Esophagus muscularis mucosa (tissue), 4 donors: Measurements from ENCODE around the gene ACER3. TPM values are rescaled to one million over a fixed set of nuclear protein-coding genes. Genes with fewer than 3 reads are reported as not detected.

Source experiments
- DNase-seq: peaks from one replicate; pipeline ENCODE4 v3.0.0-alpha.2; 2017; ENCODE audit errors: extremely low spot score
- H3K27ac ChIP-seq, 4 donors: fragments of 200-600 bp; sonication (generic); replicated peaks in 1 of 4; 1 replicate in 3 of 4; 2 replicates in 1 of 4; pipeline ENCODE4 v1.5.1; 2016 to 2019; ENCODE audit warnings: mild to moderate bottlenecking in 1 of 4
- H3K27me3 ChIP-seq, 4 donors: fragments of 200-600 bp; sonication (generic); one replicate each; pipeline versions ENCODE4 v1.5.1 to v1.6.0; 2016 to 2019
- H3K36me3 ChIP-seq, 4 donors: fragments of 200-600 bp; sonication (generic); one replicate each; pipeline ENCODE4 v1.5.1; 2016 to 2019
- H3K4me1 ChIP-seq, 4 donors: fragments of 200-600 bp; sonication (generic); one replicate each; pipeline ENCODE4 v1.5.1; 2016 to 2019
- H3K4me3 ChIP-seq, 4 donors: fragments of 200-600 bp; sonication (generic); 1 replicate in 2 of 4; 2 replicates in 2 of 4; pipeline ENCODE4 v1.5.1; 2016 to 2019; ENCODE audit warnings: mild to moderate bottlenecking in 4 of 4, moderate library complexity in 1 of 4
- H3K9me3 ChIP-seq, 4 donors: fragments of 200-600 bp; sonication (generic); 1 replicate in 3 of 4; 2 replicates in 1 of 4; pipeline ENCODE4 v1.5.1; 2016 to 2019
- EP300 ChIP-seq: sonication (generic); formaldehyde crosslinking; IDR thresholded peaks from one replicate; pipeline ENCODE4 v1.6.1; 2017; ENCODE audit warnings: antibody characterized with exemption
- POLR2A ChIP-seq: fragments of 450-650 bp; IDR thresholded peaks from one replicate; pipeline ENCODE4 v1.6.1; 2017; ENCODE audit warnings: antibody characterized with exemption, moderate library complexity, mild to moderate bottlenecking, low read depth
- POLR2AphosphoS5 ChIP-seq, 2 donors: sonication (generic); formaldehyde crosslinking; IDR thresholded peaks; one replicate each; pipeline ENCODE4 v1.6.1; 2017; ENCODE audit warnings: antibody characterized with exemption in 2 of 2
- WGBS: methylation state at CpG from one replicate; pipeline ENCODE4 v1.1.5; 2018; 5-methylcytosine and 5-hydroxymethylcytosine counted together
- intact Hi-C: fragments of 100-400 bp; cut with DNase I; formaldehyde crosslinking; loops from one replicate; pipeline ENCODE4 v1.15.1; 2023
- total RNA-seq, 4 donors: library from RNA; depleted of rRNA; stranded (reverse); fragments of >200 nt; gene quantifications; one replicate each; pipeline versions ENCODE4 v1.1.0 to v1.2.1, GENCODE V29; 2016
- TF ChIP-seq, protein P1 (sequence below), 3 experiments: fragments of 200-600 bp in 2 of 3; fragments of 450-650 bp in 1 of 3; sonication (generic) in 2 of 3; IDR thresholded peaks; one replicate each; pipeline ENCODE4 v1.5.1; 2017 to 2019; ENCODE audit warnings: antibody characterized with exemption in 3 of 3, mild to moderate bottlenecking in 2 of 3, moderate library complexity in 1 of 3

ACER3 gene
- total RNA-seq, 4 donors from 2014 or later = 10.5 to 12.8 (median 11.2) TPM

DNA sequence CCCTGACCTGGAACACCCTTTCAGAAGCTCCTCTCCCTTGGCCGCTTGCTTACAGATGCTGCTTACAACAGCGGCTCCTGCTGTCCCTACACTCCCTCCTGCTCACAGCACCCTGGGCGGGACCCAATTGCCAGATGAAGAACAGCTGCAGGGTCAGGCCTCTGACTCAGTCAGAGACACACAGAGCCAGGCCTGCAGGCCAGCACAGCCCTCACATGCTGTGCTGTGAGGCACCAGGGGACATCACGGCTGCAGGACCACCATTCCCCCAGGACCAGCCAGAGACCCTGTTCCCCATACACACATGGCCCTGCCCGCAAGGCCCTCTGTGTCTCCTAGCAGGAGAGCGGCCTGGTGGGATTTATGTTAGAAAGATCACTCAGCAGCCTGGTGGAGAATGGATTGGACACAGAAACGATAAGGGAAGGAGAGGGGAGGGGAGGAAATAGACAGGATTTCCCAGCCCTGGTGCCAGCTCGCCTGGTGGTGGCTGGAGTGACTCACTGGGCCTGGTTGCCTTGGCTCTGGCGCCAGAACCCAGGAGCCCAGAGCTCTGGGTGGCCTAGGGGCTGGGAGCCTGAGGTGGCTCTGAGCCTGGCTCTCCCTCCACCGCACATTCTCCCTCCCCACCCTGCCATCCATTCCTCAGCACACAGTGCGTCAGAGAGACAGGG, 212.7 kb downstream of the ACER3 start:
- peaks cover 27 to 59% (median 43%) of the 10 kb centered on the region in 4 donors for H3K4me1 ChIP-seq
- H3K9me3 ChIP-seq = no peaks in the 10 kb centered on the region
- no peak for DNase-seq
- TF ChIP-seq POLR2A = no peak
- peak; percentile 77 to 81 for TF ChIP-seq POLR2AphosphoS5 (IDR thresholded peaks at IDR 0.05)
- TF ChIP-seq, protein P1, sequence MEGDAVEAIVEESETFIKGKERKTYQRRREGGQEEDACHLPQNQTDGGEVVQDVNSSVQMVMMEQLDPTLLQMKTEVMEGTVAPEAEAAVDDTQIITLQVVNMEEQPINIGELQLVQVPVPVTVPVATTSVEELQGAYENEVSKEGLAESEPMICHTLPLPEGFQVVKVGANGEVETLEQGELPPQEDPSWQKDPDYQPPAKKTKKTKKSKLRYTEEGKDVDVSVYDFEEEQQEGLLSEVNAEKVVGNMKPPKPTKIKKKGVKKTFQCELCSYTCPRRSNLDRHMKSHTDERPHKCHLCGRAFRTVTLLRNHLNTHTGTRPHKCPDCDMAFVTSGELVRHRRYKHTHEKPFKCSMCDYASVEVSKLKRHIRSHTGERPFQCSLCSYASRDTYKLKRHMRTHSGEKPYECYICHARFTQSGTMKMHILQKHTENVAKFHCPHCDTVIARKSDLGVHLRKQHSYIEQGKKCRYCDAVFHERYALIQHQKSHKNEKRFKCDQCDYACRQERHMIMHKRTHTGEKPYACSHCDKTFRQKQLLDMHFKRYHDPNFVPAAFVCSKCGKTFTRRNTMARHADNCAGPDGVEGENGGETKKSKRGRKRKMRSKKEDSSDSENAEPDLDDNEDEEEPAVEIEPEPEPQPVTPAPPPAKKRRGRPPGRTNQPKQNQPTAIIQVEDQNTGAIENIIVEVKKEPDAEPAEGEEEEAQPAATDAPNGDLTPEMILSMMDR (IDR thresholded peaks at IDR 0.05) = peak; percentile 26 to 46 (median 35)
- 33% methylated on average over 11 of the region's 11 CpGs for WGBS
- intact Hi-C loops = no loop called here
- no peaks in the 10 kb centered on the region for H3K27me3 ChIP-seq
- no peak overlapping the region for H3K4me3 ChIP-seq
- peak overlapping the region; percentile 75 to 84 (median 80) for H3K27ac ChIP-seq
- H3K36me3 ChIP-seq = no peaks in the 10 kb centered on the region

DNA sequence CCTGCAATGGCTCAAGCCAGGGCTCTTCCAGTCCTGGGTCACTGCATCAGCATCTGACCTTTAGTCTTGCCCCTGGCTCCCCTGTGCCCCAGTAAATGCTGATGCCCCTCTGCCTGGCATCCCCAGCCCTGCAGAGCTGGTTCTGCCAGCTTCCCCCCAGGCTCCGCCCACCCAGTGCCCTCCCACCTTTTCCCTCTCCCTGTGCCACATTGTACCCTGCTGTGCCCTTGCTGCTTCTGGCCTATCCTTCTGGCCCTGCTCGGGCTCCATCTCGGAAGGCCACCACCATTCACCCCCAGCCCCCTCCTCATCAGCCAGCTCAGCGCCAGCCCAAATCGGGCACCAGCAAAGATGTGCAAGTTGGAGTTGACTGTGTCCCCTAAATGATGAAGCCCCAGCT, 213.5 kb downstream of the ACER3 start:
- TF ChIP-seq POLR2AphosphoS5 (IDR thresholded peaks at IDR 0.05) (no peak), POLR2A (no peak), EP300 (no peak)
- TF ChIP-seq, protein P1 (IDR thresholded peaks at IDR 0.05) = no peak
- no peak for DNase-seq
- 88% methylated on average over 5 of the region's 5 CpGs for WGBS
- Histone ChIP-seq H3K27me3 (no peaks in the 10 kb centered on the region), H3K36me3 (no peaks in the 10 kb centered on the region), H3K4me3 (no peak overlapping the region), H3K4me1 (peaks cover 27 to 52% (median 41%) of the 10 kb centered on the region in 4 donors), H3K9me3 (no peaks in the 10 kb centered on the region), H3K27ac (peak overlapping the region; percentile 75 to 84 (median 80))
- intact Hi-C loops = no loop called here

DNA sequence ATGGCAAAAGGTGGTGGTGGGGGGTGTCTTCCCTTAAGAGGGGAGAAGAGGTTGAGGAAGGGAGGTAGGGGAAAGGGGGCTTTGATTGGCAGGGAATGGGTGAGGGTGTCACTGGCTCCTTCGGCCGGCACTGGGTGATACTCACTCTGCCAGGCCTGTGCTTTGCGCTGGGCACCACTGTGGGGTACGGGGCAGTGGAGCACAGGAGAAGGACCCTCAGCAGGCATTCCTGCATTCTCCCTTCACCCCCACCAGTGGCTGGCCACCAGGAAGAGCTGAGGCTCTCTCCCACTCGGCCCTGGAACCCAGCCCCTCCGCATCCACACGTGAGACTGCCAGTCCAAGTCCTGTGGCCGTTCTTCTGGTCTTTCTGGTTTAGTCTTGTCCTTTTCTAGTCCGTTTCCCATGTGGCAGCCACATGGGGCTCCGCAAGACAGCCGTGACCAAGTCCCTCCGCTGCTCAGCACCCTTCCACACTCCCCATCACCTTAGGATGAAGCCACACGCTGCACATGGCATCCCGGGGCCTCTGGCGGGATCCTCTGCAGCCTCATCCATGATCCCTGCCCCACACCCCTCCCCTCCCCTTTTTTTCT, 214.0 kb downstream of the ACER3 start:
- H3K27me3 ChIP-seq = no peaks in the 10 kb centered on the region
- H3K4me1 ChIP-seq = peaks cover 27 to 48% (median 40%) of the 10 kb centered on the region in 4 donors
- DNase-seq = no peak
- no peak overlapping the region for H3K4me3 ChIP-seq
- WGBS = 92% methylated on average over 15 of the region's 15 CpGs
- intact Hi-C loops = no loop called here
- H3K36me3 ChIP-seq = no peaks in the 10 kb centered on the region
- peak overlapping the region; percentile 75 to 84 (median 80) for H3K27ac ChIP-seq
- no peaks in the 10 kb centered on the region for H3K9me3 ChIP-seq
- TF ChIP-seq EP300 (no peak), POLR2A (no peak), POLR2AphosphoS5 (IDR thresholded peaks at IDR 0.05) (no peak)
- TF ChIP-seq, protein P1 (IDR thresholded peaks at IDR 0.05) = no peak

DNA sequence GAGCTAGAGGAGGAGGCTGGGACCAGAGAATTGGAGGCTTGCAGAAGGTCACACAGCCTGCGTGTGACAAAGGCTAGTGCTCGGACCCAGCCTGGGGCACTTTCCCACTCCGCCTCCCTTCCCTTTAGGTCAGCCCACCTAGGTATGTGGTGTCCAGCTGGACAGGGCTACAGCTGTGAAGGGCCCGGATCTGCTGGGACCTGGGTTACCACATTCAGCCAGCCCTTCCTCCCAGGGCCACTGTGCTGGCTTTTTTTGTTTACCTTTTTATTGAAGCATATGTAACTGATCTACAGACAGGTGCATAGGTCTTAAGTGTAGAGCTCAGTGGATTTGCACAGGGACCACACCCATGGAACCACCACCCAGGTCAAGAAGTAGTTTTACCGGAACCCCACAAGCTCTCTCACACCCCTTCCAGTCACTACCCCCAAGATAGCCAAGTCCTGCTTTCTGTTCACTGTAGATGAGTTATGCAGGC, 214.7 kb downstream of the ACER3 start:
- Histone ChIP-seq H3K9me3 (no peaks in the 10 kb centered on the region), H3K4me3 (no peak overlapping the region), H3K27ac (peak overlapping the region in 2 of 4 donors; percentile 83 to 84), H3K36me3 (no peaks in the 10 kb centered on the region), H3K4me1 (peaks cover 27 to 48% (median 38%) of the 10 kb centered on the region in 4 donors), H3K27me3 (no peaks in the 10 kb centered on the region)
- 91% methylated on average over 4 of the region's 5 CpGs for WGBS
- intact Hi-C loops = no loop called here
- no peak for DNase-seq
- TF ChIP-seq EP300 = no peak
- no peak for TF ChIP-seq POLR2A
- TF ChIP-seq, protein P1 (IDR thresholded peaks at IDR 0.05) = no peak
- TF ChIP-seq POLR2AphosphoS5 (IDR thresholded peaks at IDR 0.05) = no peak

Other genes starting within 250 kb of the ACER3 start
- 10 to 100 TPM; 19.1 to 87.5 (median 45.3) TPM for gene LRRC32, start 190.2 kb upstream of the ACER3 start, total RNA-seq
- gene TSKU, start 77.6 kb upstream of the ACER3 start, total RNA-seq = 10 to 100 TPM; 19.1 to 60.6 (median 47.1) TPM
- under 1 TPM in 1 of 4 donors, not detected in 3; 0.17 TPM for gene B3GNT6, start 173.5 kb downstream of the ACER3 start, total RNA-seq
- 10 to 100 TPM in 1 of 4 donors, 1 to 10 TPM in 3; 4.0 to 11.3 (median 6.0) TPM for gene CAPN5, start 206.1 kb downstream of the ACER3 start, total RNA-seq
- gene OMP, start 241.9 kb downstream of the ACER3 start, total RNA-seq = not detected